K562 (cell line): ENCODE results near the gene APOL4. TPM values are rescaled to one million over a fixed set of nuclear protein-coding genes. Genes with fewer than 3 reads are reported as not detected.

Source experiments
- ATAC-seq: fragments of 200-7000 bp; cut with Tn5 transposase; 3 replicates; pipeline ENCODE4 v1.9.1; 2020; ENCODE audit warnings: moderate library complexity
- BruUV-seq: library from RNA; stranded (reverse); fragments of 400-500 nt; replicated peaks from 2 replicates; lab custom pipeline; 2021; lab: Mats Ljungman, UMichigan
- CTCF ChIA-PET: fragments of 300-600 bp; formaldehyde crosslinking; extraction: SDS; loops from one replicate; lab custom pipeline; 2021; ENCODE audit warnings: low intra/inter-chr PET ratio; lab: Yijun Ruan, JAX
- POLR2A ChIA-PET: fragments of 300-600, 350-650 bp; sonication (Branson Sonifier 250); formaldehyde crosslinking; extraction: SDS; loops from one replicate; lab custom pipeline; 2021; ENCODE audit warnings: antibody characterized with exemption, inconsistent platforms; lab: Yijun Ruan, JAX
- DNase-seq, 4 experiments: peaks; one replicate each; pipeline versions ENCODE4 v3.0.0 to v3.0.0-alpha.2; 2011 to 2018; ENCODE audit warnings: low spot score in 3 of 4, mixed read lengths in 3 of 4; ENCODE audit errors: extremely low read depth in 1 of 4
- FAIRE-seq: peaks from 2 replicates; lab custom pipeline; 2011; peaks lifted over from hg19 to GRCh38; lab: Jason Lieb, UNC
- H2AFZ ChIP-seq: 2 replicates; pipeline ENCODE4 v1.6.0; 2011; ENCODE audit warnings: low read depth, low read length, control low read depth, inconsistent platforms
- H3K27ac ChIP-seq: fragments of 200-600 bp; 3 replicates; pipeline ENCODE4 v1.8.0; 2011; ENCODE audit warnings: low read depth, mild to moderate bottlenecking, control low read depth, inconsistent platforms, low read length, moderate library complexity, mixed read lengths; ENCODE audit errors: extremely low read depth
- H3K27me3 ChIP-seq, 2 experiments: fragments of 300-600 bp in 1 of 2; 2 replicates in 1 of 2; 3 replicates in 1 of 2; pipeline versions ENCODE4 v1.6.0 to v1.8.0; 2011; ENCODE audit warnings: inconsistent platforms in 2 of 2, low read length in 2 of 2, mild to moderate bottlenecking in 1 of 2, mixed read lengths in 1 of 2, moderate library complexity in 1 of 2; ENCODE audit not compliant: control insufficient read depth in 2 of 2, insufficient read depth in 2 of 2
- H3K36me3 ChIP-seq: fragments of 300-600 bp; 3 replicates; pipeline ENCODE4 v1.8.0; 2011; ENCODE audit warnings: mild to moderate bottlenecking, low read length, inconsistent platforms; ENCODE audit not compliant: control insufficient read depth, insufficient read depth
- H3K4me1 ChIP-seq, 2 experiments: fragments of 200-600 bp in 1 of 2; replicated peaks in 1 of 2; 2 replicates in 1 of 2; 3 replicates in 1 of 2; pipeline versions ENCODE4 v1.5.1 to v1.8.0; 2011; ENCODE audit warnings: inconsistent platforms in 2 of 2, low read length in 2 of 2, mild to moderate bottlenecking in 1 of 2, mixed read lengths in 1 of 2, moderate library complexity in 1 of 2; ENCODE audit not compliant: control insufficient read depth in 2 of 2, insufficient read depth in 2 of 2
- H3K4me2 ChIP-seq: 2 replicates; pipeline ENCODE4 v1.6.1; 2011; ENCODE audit warnings: low read length, control low read depth, inconsistent platforms, mixed read lengths; ENCODE audit not compliant: insufficient read depth
- H3K4me3 ChIP-seq: fragments of 200-600 bp; sonication (generic), shearing (Covaris generic); 2 replicates; pipeline ENCODE4 v1.5.1; 2016; ENCODE audit warnings: control low read depth, inconsistent platforms
- H3K79me2 ChIP-seq: fragments of 200-600 bp; 3 replicates; pipeline ENCODE4 v1.8.0; 2011; ENCODE audit warnings: low read length, inconsistent platforms; ENCODE audit not compliant: control insufficient read depth, insufficient read depth
- H3K9ac ChIP-seq, 2 experiments: 2 replicates each; pipeline versions ENCODE4 v1.6.0 to v1.6.1; 2011; ENCODE audit warnings: low read depth in 2 of 2, low read length in 2 of 2, control low read depth in 1 of 2, inconsistent platforms in 1 of 2, mild to moderate bottlenecking in 1 of 2, mixed read lengths in 1 of 2; ENCODE audit not compliant: insufficient read depth in 1 of 2
- H3K9me1 ChIP-seq: one replicate; pipeline ENCODE4 v1.6.0; 2011; ENCODE audit warnings: inconsistent platforms, mild to moderate bottlenecking, low read length, moderate library complexity; ENCODE audit not compliant: control insufficient read depth, insufficient read depth
- H3K9me3 ChIP-seq: replicated peaks from 2 replicates; pipeline ENCODE4 v1.5.1; 2011; ENCODE audit warnings: low read depth, low read length, inconsistent platforms; ENCODE audit not compliant: control insufficient read depth, insufficient read depth
- H4K20me1 ChIP-seq: replicated peaks from 2 replicates; pipeline ENCODE4 v1.6.1; 2011; ENCODE audit warnings: low read length, inconsistent platforms, mixed read lengths; ENCODE audit not compliant: control insufficient read depth, insufficient read depth
- CBX1 ChIP-seq: sonication (generic); IDR thresholded peaks from 2 replicates; pipeline ENCODE4 v1.6.1; 2016; ENCODE audit warnings: antibody characterized with exemption, low read depth, mild to moderate bottlenecking
- E2F6 ChIP-seq, 2 experiments: IDR thresholded peaks; 2 replicates each; pipeline ENCODE4 v1.6.1; 2011; ENCODE audit warnings: borderline replicate concordance in 1 of 2, control low read depth in 1 of 2, low read depth in 1 of 2, low read length in 1 of 2, mild to moderate bottlenecking in 1 of 2, mixed read lengths in 1 of 2, moderate library complexity in 1 of 2; ENCODE audit not compliant: insufficient read depth in 1 of 2, insufficient read length in 1 of 2, poor library complexity in 1 of 2, severe bottlenecking in 1 of 2; ENCODE audit errors: extremely low read depth in 1 of 2
- JUNB ChIP-seq: fragments of 450-650 bp; formaldehyde crosslinking; conservative IDR thresholded peaks from 2 replicates; pipeline ENCODE4 v1.4.0; 2020; ENCODE audit warnings: mild to moderate bottlenecking
- SNIP1 ChIP-seq: fragments of 450-650 bp; IDR thresholded peaks from 2 replicates; pipeline ENCODE4 v1.7.1; 2017; ENCODE audit warnings: low read depth, mild to moderate bottlenecking
- ZBTB40 ChIP-seq, 2 experiments: fragments of 450-650 bp in 1 of 2; sonication (generic) in 1 of 2; formaldehyde crosslinking in 1 of 2; IDR thresholded peaks; 2 replicates each; pipeline versions ENCODE4 v1.7.1 to v1.9.0; 2016 to 2022; ENCODE audit warnings: inconsistent platforms in 1 of 2, mild to moderate bottlenecking in 1 of 2, missing genetic modification reagents in 1 of 2
- WGBS: fragments of 100-300 bp; shearing (Covaris generic); methylation state at CpG from one replicate; pipeline ENCODE4 v1.1.6; 2016; ENCODE audit warnings: low coverage, mixed read lengths; ENCODE audit not compliant: insufficient coverage; ENCODE audit errors: missing lambda C conversion rate; 5-methylcytosine and 5-hydroxymethylcytosine counted together
- in situ Hi-C: fragments of 300-500 bp; cut with MboI; formaldehyde crosslinking; loops from 4 replicates; pipeline ENCODE4 v1.15.0; 2018; ENCODE audit warnings: inconsistent platforms, mixed read lengths
- intact Hi-C: fragments of 100-400 bp; cut with micrococcal nuclease; formaldehyde crosslinking; loops from 2 replicates; pipeline ENCODE4 v1.14.2; 2022
- polyA plus RNA-seq, 8 experiments: library from polyadenylated mRNA; depleted of rRNA in 4 of 8; stranded (reverse) in 5 of 8; unstranded in 3 of 8; fragments of >200 nt; fragmentation: Nextera tagmentation in 2 of 8; fragmentation: Illumina TruSeq in 1 of 8; extraction: Ambion mirVana in 2 of 8; extraction: Trizol in 1 of 8; gene quantifications; 2 replicates each; pipeline versions ENCODE4 v1.2.1 to v1.2.3, GENCODE V29; 2011 to 2014; ENCODE audit warnings: inconsistent platforms in 1 of 8, missing spikeins in 1 of 8
- total RNA-seq, 7 experiments: library from RNA; depleted of rRNA in 6 of 7; stranded (reverse); fragments of >200 nt in 6 of 7; fragmentation: Illumina TruSeq in 2 of 7; extraction: Trizol in 2 of 7; gene quantifications; 2 replicates each; pipeline versions ENCODE4 v1.2.1 to v1.2.3, GENCODE V29; 2011 to 2021; ENCODE audit warnings: low replicate concordance in 1 of 7

APOL4 gene
- total and polyA plus RNA-seq, 9 of the 15 experiments (the other 6 are each of a cell fraction or from before 2014, with no cell fraction given), result 6.5 to 15.0 (median 9.8) TPM

- no peaks in the 10 kb centered on the region for H4K20me1 ChIP-seq
- DNase-seq (no peak), ATAC-seq (no peak), FAIRE-seq (no peak)
- ChIA-PET CTCF (no interaction called here), POLR2A (interaction anchor here (0.6 to 2.0 kb wide), 2 partner anchors 10 to 14 kb away, joined by 3 to 8 read pairs; no protein-coding TSS in a partner anchor)
- no peaks in the 10 kb centered on the region for H3K9me1 ChIP-seq
- H3K9me3 ChIP-seq, result no peaks in the 10 kb centered on the region
- no peak overlapping the region for H2AFZ ChIP-seq
- intact Hi-C loops (loop anchor here (5.0 kb wide), 1 partner anchor 146 kb away; no protein-coding TSS in a partner anchor), in situ Hi-C loops (loop anchor here (5.0 kb wide), 1 partner anchor 41 kb away; no protein-coding TSS in a partner anchor)
- peaks cover 5 to 16% of the 10 kb centered on the region in 2 experiments; a peak in 3 of 5 replicates for H3K27me3 ChIP-seq
- no TSS peak for BruUV-seq
- WGBS, result 3% methylated on average over 8 of the region's 9 CpGs
- TF ChIP-seq ZBTB40 (IDR thresholded peaks at IDR 0.05) (no peak), ZBTB40 (CRISPR knock-in tag; IDR thresholded peaks at IDR 0.05) (no peak), CBX1 (no peak), E2F6 (IDR thresholded peaks at IDR 0.05; ENCODE audit: borderline replicate concordance in 1 of 2, extremely low read depth in 1 of 2, insufficient read depth in 1 of 2, insufficient read length in 1 of 2, low read depth in 1 of 2, low read length in 1 of 2, poor library complexity in 1 of 2, severe bottlenecking in 1 of 2) (no peak), SNIP1 (no peak), JUNB (CRISPR knock-in tag) (no peak)
- H3K9ac ChIP-seq, result no peak overlapping the region
- no peak overlapping the region for H3K4me2 ChIP-seq
- H3K36me3 ChIP-seq, result no peaks in the 10 kb centered on the region
- H3K4me1 ChIP-seq, result no peaks in the 10 kb centered on the region; a peak in 1 of 5 replicates
- H3K79me2 ChIP-seq, result no peaks in the 10 kb centered on the region
- no peak overlapping the region for H3K27ac ChIP-seq
- H3K4me3 ChIP-seq, result no peak overlapping the region
Measured at GRCh38 chr22:36141481-36141880, 60.1 kb downstream of the APOL4 start.
